Kidney (tissue), 14 donors: ENCODE results near the gene PCDHA5. TPM values are rescaled to one million over a fixed set of nuclear protein-coding genes. Genes with fewer than 3 reads are reported as not detected.
A peak's percentile ranks its signal among the peaks of the same experiment; 100 is the strongest.

Experiments used
- DNase-seq, 5 donors: peaks; one replicate each; pipeline ENCODE4 v3.0.0-alpha.2; 2013 to 2020
- FAIRE-seq: peaks from 2 replicates; lab custom pipeline; 2012; peaks lifted over from hg19 to GRCh38; lab: Jason Lieb, UNC
- H3K27ac ChIP-seq, 2 donors: one replicate each; pipeline ENCODE4 v1.7.0; 2013; ENCODE audit warnings: low read depth in 2 of 2, low read length in 2 of 2, inconsistent platforms in 1 of 2
- H3K27me3 ChIP-seq: one replicate; pipeline ENCODE4 v1.7.1; 2013; ENCODE audit warnings: low read length, inconsistent platforms; ENCODE audit not compliant: control insufficient read depth, insufficient read depth
- H3K36me3 ChIP-seq, 3 donors: one replicate each; pipeline versions ENCODE4 v1.7.0 to v1.7.1; 2013; ENCODE audit warnings: low read length in 3 of 3, control low read depth in 1 of 3, inconsistent platforms in 1 of 3; ENCODE audit not compliant: insufficient read depth in 3 of 3, control insufficient read depth in 2 of 3
- H3K4me1 ChIP-seq, 3 donors: one replicate each; pipeline versions ENCODE4 v1.7.0 to v1.7.1; 2013; ENCODE audit warnings: low read length in 3 of 3, inconsistent platforms in 1 of 3, low read depth in 1 of 3; ENCODE audit not compliant: control insufficient read depth in 2 of 3, insufficient read depth in 2 of 3
- H3K4me3 ChIP-seq, 3 donors: one replicate each; pipeline versions ENCODE4 v1.7.0 to v1.8.1; 2013; ENCODE audit warnings: low read length in 3 of 3, control low read depth in 1 of 3, inconsistent platforms in 1 of 3
- H3K9ac ChIP-seq, 3 donors: one replicate each; pipeline versions ENCODE4 v1.7.0 to v1.7.1; 2013; ENCODE audit warnings: low read length in 3 of 3, control low read depth in 1 of 3, inconsistent platforms in 1 of 3
- H3K9me3 ChIP-seq, 3 donors: one replicate each; pipeline versions ENCODE4 v1.7.0 to v1.7.1; 2013; ENCODE audit warnings: low read length in 3 of 3, control low read depth in 1 of 3, inconsistent platforms in 1 of 3; ENCODE audit not compliant: control insufficient read depth in 2 of 3, insufficient read depth in 1 of 3
- intact Hi-C: fragments of 100-400 bp; cut with DNase I; formaldehyde crosslinking; loops from one replicate; pipeline ENCODE4 v1.11.1; 2022
- polyA plus RNA-seq: library from polyadenylated mRNA; stranded (reverse); fragments of 350-450 nt; fragmentation: Illumina TruSeq; extraction: RNeasy Lipid Tissue Mini Kit (QIAGEN cat#74804); gene quantifications from one replicate; pipeline ENCODE4 v1.2.3, GENCODE V29; 2014; ENCODE audit warnings: low read depth, low replicate concordance; ENCODE audit not compliant: insufficient read depth
- total RNA-seq: library from RNA; stranded (reverse); fragmentation: NEBNext Ultra II Directional; extraction: Animal tissue kit (Norgen Biotek cat#: 25700); gene quantifications from one replicate; pipeline ENCODE4 v1.2.1, GENCODE V29; 2021
- TF ChIP-seq, protein P1 (sequence below): IDR thresholded peaks from 3 replicates; pipeline ENCODE4 v1.5.1; 2012; ENCODE audit warnings: mild to moderate bottlenecking, moderate library complexity, borderline replicate concordance; ENCODE audit not compliant: insufficient read depth; ENCODE audit errors: extremely low read depth
- donor health status: control.
- donor health status: control.
- donor health status: control.
- donor health status: control.
- donor health status: control.
- donor health status: DM: yes; HTN: yes; CAD: no.
- donor health status: Normal renal cell carcinoma (clear cell type).

Gene PCDHA5
- total and polyA plus RNA-seq, 2 donors from 2014 or later: 0.91 TPM; not detected in 1

DNA sequence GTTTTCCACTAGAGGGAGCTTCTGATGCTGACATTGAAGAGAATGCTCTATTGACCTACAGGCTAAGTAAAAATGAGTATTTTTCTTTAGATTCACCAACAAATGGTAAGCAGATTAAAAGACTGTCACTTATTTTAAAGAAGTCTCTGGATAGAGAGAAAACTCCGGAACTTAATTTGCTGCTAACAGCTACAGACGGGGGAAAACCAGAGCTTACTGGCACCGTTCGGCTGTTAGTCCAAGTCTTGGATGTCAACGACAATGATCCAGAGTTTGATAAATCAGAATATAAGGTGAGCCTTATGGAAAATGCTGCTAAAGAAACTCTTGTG lies 48.1 kb downstream of the PCDHA5 start:
- FAIRE-seq (no peak), DNase-seq (no peak)
- H3K4me3 ChIP-seq: peak overlapping the region in 2 of 3 donors; percentile 24 to 38
- TF ChIP-seq, protein P1, sequence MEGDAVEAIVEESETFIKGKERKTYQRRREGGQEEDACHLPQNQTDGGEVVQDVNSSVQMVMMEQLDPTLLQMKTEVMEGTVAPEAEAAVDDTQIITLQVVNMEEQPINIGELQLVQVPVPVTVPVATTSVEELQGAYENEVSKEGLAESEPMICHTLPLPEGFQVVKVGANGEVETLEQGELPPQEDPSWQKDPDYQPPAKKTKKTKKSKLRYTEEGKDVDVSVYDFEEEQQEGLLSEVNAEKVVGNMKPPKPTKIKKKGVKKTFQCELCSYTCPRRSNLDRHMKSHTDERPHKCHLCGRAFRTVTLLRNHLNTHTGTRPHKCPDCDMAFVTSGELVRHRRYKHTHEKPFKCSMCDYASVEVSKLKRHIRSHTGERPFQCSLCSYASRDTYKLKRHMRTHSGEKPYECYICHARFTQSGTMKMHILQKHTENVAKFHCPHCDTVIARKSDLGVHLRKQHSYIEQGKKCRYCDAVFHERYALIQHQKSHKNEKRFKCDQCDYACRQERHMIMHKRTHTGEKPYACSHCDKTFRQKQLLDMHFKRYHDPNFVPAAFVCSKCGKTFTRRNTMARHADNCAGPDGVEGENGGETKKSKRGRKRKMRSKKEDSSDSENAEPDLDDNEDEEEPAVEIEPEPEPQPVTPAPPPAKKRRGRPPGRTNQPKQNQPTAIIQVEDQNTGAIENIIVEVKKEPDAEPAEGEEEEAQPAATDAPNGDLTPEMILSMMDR: no peak
- H3K27me3 ChIP-seq: no peaks in the 10 kb centered on the region
- intact Hi-C loops: no loop called here
- H3K36me3 ChIP-seq: no peaks in the 10 kb centered on the region
- H3K4me1 ChIP-seq: no peaks in the 10 kb centered on the region
- no peak overlapping the region for H3K27ac ChIP-seq
- peaks cover 0 to 13% (median 3%) of the 10 kb centered on the region in 3 donors for H3K9me3 ChIP-seq
- H3K9ac ChIP-seq: no peak overlapping the region

DNA sequence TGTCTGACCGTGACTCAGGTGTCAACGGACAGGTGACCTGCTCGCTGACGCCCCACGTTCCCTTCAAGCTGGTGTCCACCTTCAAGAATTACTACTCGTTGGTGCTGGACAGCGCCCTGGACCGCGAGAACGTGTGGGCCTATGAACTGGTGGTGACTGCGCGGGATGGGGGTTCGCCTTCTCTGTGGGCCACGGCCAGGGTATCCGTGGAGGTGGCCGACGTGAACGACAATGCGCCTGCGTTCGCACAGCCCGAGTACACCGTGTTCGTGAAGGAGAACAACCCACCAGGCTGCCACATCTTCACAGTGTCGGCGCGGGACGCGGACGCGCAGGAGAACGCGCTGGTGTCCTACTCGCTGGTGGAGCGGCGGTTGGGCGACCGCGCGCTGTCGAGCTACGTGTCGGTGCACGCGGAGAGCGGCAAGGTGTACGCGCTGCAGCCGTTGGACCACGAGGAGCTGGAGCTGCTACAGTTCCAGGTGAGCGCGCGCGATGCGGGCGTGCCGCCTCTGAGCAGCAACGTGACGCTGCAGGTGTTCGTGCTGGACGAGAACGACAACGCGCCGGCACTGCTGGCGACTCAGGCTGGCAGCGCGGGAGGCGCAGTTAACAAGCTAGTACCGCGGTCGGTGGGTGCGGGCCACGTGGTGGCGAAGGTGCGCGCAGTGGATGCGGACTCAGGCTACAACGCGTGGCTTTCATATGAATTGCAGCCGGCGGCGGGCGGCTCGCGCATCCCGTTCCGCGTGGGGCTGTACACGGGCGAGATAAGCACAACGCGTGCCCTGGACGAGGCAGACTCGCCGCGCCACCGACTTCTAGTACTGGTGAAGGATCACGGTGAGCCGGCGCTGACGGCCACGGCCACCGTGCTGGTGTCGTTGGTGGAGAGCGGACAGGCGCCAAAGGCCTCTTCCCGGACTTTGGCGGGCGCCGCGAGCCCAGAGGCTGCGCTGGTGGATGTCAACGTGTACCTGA lies 49.1 kb downstream of the PCDHA5 start:
- intact Hi-C loops: no loop called here
- H3K9me3 ChIP-seq: peaks cover 0 to 10% (median 3%) of the 10 kb centered on the region in 3 donors
- H3K27me3 ChIP-seq: no peaks in the 10 kb centered on the region
- H3K9ac ChIP-seq: no peak overlapping the region
- DNase-seq: peak in 1 of 5 donors; percentile 66
- H3K27ac ChIP-seq: no peak overlapping the region
- TF ChIP-seq, protein P1: no peak
- no peaks in the 10 kb centered on the region for H3K36me3 ChIP-seq
- no peak overlapping the region for H3K4me3 ChIP-seq
- no peaks in the 10 kb centered on the region for H3K4me1 ChIP-seq
- FAIRE-seq: no peak

Other genes starting within 250 kb of the PCDHA5 start
- gene CD14, start 188.4 kb upstream of the PCDHA5 start, total RNA-seq: 68.8 TPM
- 43.8 TPM for gene CD14, start 188.4 kb upstream of the PCDHA5 start, polyA plus RNA-seq
- gene TMCO6, start 182.2 kb upstream of the PCDHA5 start, total RNA-seq: 19.0 TPM
- 7.6 TPM for gene TMCO6, start 182.2 kb upstream of the PCDHA5 start, polyA plus RNA-seq
- 56.8 TPM for gene NDUFA2, start 174.0 kb upstream of the PCDHA5 start, total RNA-seq
- 326 TPM for gene NDUFA2, start 174.0 kb upstream of the PCDHA5 start, polyA plus RNA-seq
- gene IK, start 173.8 kb upstream of the PCDHA5 start, total RNA-seq: 76.9 TPM
- gene IK, start 173.8 kb upstream of the PCDHA5 start, polyA plus RNA-seq: 72.5 TPM
- 20.8 TPM for gene WDR55, start 156.7 kb upstream of the PCDHA5 start, total RNA-seq
- gene WDR55, start 156.7 kb upstream of the PCDHA5 start, polyA plus RNA-seq: 13.7 TPM
- gene DND1, start 148.0 kb upstream of the PCDHA5 start, total RNA-seq: 1.0 TPM
- 0.41 TPM for gene DND1, start 148.0 kb upstream of the PCDHA5 start, polyA plus RNA-seq
- 52.2 TPM for gene HARS1, start 130.2 kb upstream of the PCDHA5 start, total RNA-seq
- gene HARS1, start 130.2 kb upstream of the PCDHA5 start, polyA plus RNA-seq: 48.6 TPM
- gene HARS2, start 130.2 kb upstream of the PCDHA5 start, total RNA-seq: 27.6 TPM
- gene HARS2, start 130.2 kb upstream of the PCDHA5 start, polyA plus RNA-seq: 26.7 TPM
- 51.4 TPM for gene ZMAT2, start 121.2 kb upstream of the PCDHA5 start, total RNA-seq
- 122 TPM for gene ZMAT2, start 121.2 kb upstream of the PCDHA5 start, polyA plus RNA-seq
- gene PCDHA1, start 35.5 kb upstream of the PCDHA5 start, total RNA-seq: 0.13 TPM
- not detected for gene PCDHA1, start 35.5 kb upstream of the PCDHA5 start, polyA plus RNA-seq
- gene PCDHA2, start 26.8 kb upstream of the PCDHA5 start, total RNA-seq: 0.50 TPM
- 0.17 TPM for gene PCDHA2, start 26.8 kb upstream of the PCDHA5 start, polyA plus RNA-seq
- 1.4 TPM for gene PCDHA3, start 20.6 kb upstream of the PCDHA5 start, total RNA-seq
- 0.13 TPM for gene PCDHA3, start 20.6 kb upstream of the PCDHA5 start, polyA plus RNA-seq
- gene PCDHA4, start 14.5 kb upstream of the PCDHA5 start, total RNA-seq: 4.1 TPM
- gene PCDHA4, start 14.5 kb upstream of the PCDHA5 start, polyA plus RNA-seq: 1.1 TPM
- gene PCDHA6, start 6.3 kb downstream of the PCDHA5 start, total RNA-seq: 3.6 TPM
- 0.80 TPM for gene PCDHA6, start 6.3 kb downstream of the PCDHA5 start, polyA plus RNA-seq
- gene PCDHA7, start 12.7 kb downstream of the PCDHA5 start, total RNA-seq: 1.1 TPM
- 0.62 TPM for gene PCDHA7, start 12.7 kb downstream of the PCDHA5 start, polyA plus RNA-seq
- gene PCDHA8, start 19.6 kb downstream of the PCDHA5 start, total RNA-seq: 0.82 TPM
- not detected for gene PCDHA8, start 19.6 kb downstream of the PCDHA5 start, polyA plus RNA-seq
- gene PCDHA9, start 26.8 kb downstream of the PCDHA5 start, total RNA-seq: 0.85 TPM
- not detected for gene PCDHA9, start 26.8 kb downstream of the PCDHA5 start, polyA plus RNA-seq
- gene PCDHA10, start 34.3 kb downstream of the PCDHA5 start, total RNA-seq: 7.6 TPM
- gene PCDHA10, start 34.3 kb downstream of the PCDHA5 start, polyA plus RNA-seq: 1.7 TPM
- 2.0 TPM for gene PCDHA11, start 47.3 kb downstream of the PCDHA5 start, total RNA-seq
- gene PCDHA11, start 47.3 kb downstream of the PCDHA5 start, polyA plus RNA-seq: 0.77 TPM
- 5.2 TPM for gene PCDHA12, start 53.7 kb downstream of the PCDHA5 start, total RNA-seq
- gene PCDHA12, start 53.7 kb downstream of the PCDHA5 start, polyA plus RNA-seq: 1.1 TPM
- gene PCDHA13, start 60.5 kb downstream of the PCDHA5 start, total RNA-seq: 1.8 TPM
- 0.49 TPM for gene PCDHA13, start 60.5 kb downstream of the PCDHA5 start, polyA plus RNA-seq
- gene PCDHAC1, start 104.7 kb downstream of the PCDHA5 start, total RNA-seq: 2.9 TPM
- 0.43 TPM for gene PCDHAC1, start 104.7 kb downstream of the PCDHA5 start, polyA plus RNA-seq
- gene PCDHAC2, start 144.9 kb downstream of the PCDHA5 start, total RNA-seq: 3.6 TPM
- 0.30 TPM for gene PCDHAC2, start 144.9 kb downstream of the PCDHA5 start, polyA plus RNA-seq
- gene PCDHB1, start 229.8 kb downstream of the PCDHA5 start, total RNA-seq: 0.50 TPM
- gene PCDHB1, start 229.8 kb downstream of the PCDHA5 start, polyA plus RNA-seq: 0.09 TPM